Stomach (tissue), 9 donors: Measurements from ENCODE around the gene PDE3A. TPM values are rescaled to one million over a fixed set of nuclear protein-coding genes. Genes with fewer than 3 reads are reported as not detected.

ENCODE experiments used
- DNase-seq, 2 donors: peaks; one replicate each; pipeline versions ENCODE4 v3.0.0 to v3.0.0-alpha.2; 2013 to 2019
- H3K27ac ChIP-seq, 5 donors: fragments of 200-600 bp in 4 of 5; sonication (generic) in 4 of 5; one replicate each; pipeline ENCODE4 v1.5.1; 2013 to 2019; ENCODE audit warnings: mild to moderate bottlenecking in 1 of 5, moderate library complexity in 1 of 5
- H3K27me3 ChIP-seq, 3 donors: fragments of 200-600 bp; sonication (generic); one replicate each; pipeline ENCODE4 v1.5.1; 2017 to 2019; ENCODE audit warnings: mixed run types in 1 of 3
- H3K36me3 ChIP-seq, 4 donors: fragments of 200-600 bp; sonication (generic); 1 replicate in 3 of 4; 2 replicates in 1 of 4; pipeline ENCODE4 v1.5.1; 2016 to 2019
- H3K4me1 ChIP-seq, 4 donors: fragments of 200-600 bp; sonication (generic); one replicate each; pipeline ENCODE4 v1.5.1; 2016 to 2019
- H3K4me3 ChIP-seq, 4 donors: fragments of 200-600 bp; sonication (generic) in 3 of 4; one replicate each; pipeline ENCODE4 v1.5.1; 2016 to 2019; ENCODE audit warnings: mild to moderate bottlenecking in 1 of 4
- H3K9me3 ChIP-seq, 4 donors: fragments of 200-600 bp; sonication (generic); one replicate each; pipeline ENCODE4 v1.5.1; 2016 to 2019
- EP300 ChIP-seq: sonication (generic); formaldehyde crosslinking; IDR thresholded peaks from one replicate; pipeline ENCODE4 v1.6.1; 2017; ENCODE audit warnings: antibody characterized with exemption
- POLR2A ChIP-seq, 4 donors: fragments of 450-650 bp; IDR thresholded peaks; one replicate each; pipeline ENCODE4 v1.6.1; 2016; ENCODE audit warnings: antibody characterized with exemption in 4 of 4, control low read depth in 2 of 4, mild to moderate bottlenecking in 1 of 4, moderate library complexity in 1 of 4
- POLR2AphosphoS5 ChIP-seq, 3 donors: sonication (generic); formaldehyde crosslinking; IDR thresholded peaks; one replicate each; pipeline ENCODE4 v1.6.1; 2016; ENCODE audit warnings: antibody characterized with exemption in 3 of 3
- WGBS, 5 donors: extraction: QIAGEN DNeasy Blood & Tissue Kit in 3 of 5; methylation state at CpG; one replicate each; pipeline versions ENCODE4 v1.1.5 to v1.1.7; 2013 to 2018; 5-methylcytosine and 5-hydroxymethylcytosine counted together
- intact Hi-C: fragments of 100-400 bp; cut with DNase I; formaldehyde crosslinking; loops from one replicate; pipeline ENCODE4 v1.15.1; 2023; ENCODE audit warnings: low total_unique reads
- polyA plus RNA-seq, 3 donors: library from polyadenylated mRNA; stranded (reverse); fragments of 200-250 nt; gene quantifications; one replicate each; pipeline ENCODE4 v1.2.3, GENCODE V29; 2013
- total RNA-seq, 5 donors: library from RNA; depleted of rRNA; stranded (reverse); fragments of >200 nt; gene quantifications; one replicate each; pipeline versions ENCODE4 v1.1.0 to v1.2.3, GENCODE V29; 2014 to 2016
- TF ChIP-seq, protein P1 (sequence below), 7 experiments: fragments of 450-650 bp in 4 of 7; fragments of 200-600 bp in 3 of 7; sonication (generic) in 3 of 7; IDR thresholded peaks; one replicate each; pipeline ENCODE4 v1.5.1; 2016 to 2019; ENCODE audit warnings: antibody characterized with exemption in 7 of 7, control low read depth in 2 of 7, mild to moderate bottlenecking in 1 of 7
- donor health status: healthy with polysubstance abuse.
- donor health status: Bipolar disorder and iron deficiency.
- donor health status: healthy.

PDE3A gene
- total and polyA plus RNA-seq, 8 donors, result 0.19 to 50.9 (median 12.0) TPM

DNA sequence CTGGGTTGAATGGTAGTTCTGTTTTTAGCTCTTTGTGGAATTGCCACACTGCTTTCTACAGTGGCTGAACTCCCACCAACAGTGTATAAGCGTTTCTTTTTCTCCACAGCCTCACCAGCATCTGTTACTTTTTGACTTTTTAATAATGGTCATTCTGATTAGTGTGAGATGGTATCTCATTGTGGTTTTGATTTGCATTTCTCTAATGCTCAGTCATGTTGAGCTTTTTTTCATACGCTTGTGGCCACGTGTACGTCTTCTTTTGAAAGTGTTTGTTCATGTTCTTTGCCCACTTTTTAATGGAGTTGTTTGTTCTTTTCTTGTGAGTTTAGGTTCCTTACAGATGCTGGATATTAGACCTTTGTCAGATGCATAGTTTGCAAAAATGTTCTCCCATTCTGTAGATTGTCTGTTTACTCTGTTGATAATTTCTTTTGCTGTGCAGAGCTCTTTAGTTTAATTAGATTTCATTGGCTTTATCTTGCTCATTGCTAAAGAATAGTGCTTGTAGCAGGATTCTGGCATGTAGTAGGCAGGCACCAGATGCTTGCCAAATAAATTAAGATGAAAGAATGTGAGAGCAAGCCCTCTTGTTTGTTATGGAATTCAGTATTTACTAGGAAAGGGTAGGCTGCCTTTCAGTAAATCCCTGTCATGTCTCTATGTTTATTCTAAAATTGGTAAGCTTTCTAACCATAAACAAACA, 86.8 kb downstream of the PDE3A start:
- 31 to 50% (median 34%) methylated on average over 4 of the region's 4 CpGs for WGBS, 5 donors
- Histone ChIP-seq H3K27me3 (no peaks in the 10 kb centered on the region), H3K36me3 (no peaks in the 10 kb centered on the region), H3K4me3 (no peak overlapping the region), H3K27ac (no peak overlapping the region), H3K9me3 (no peaks in the 10 kb centered on the region), H3K4me1 (peaks cover 0 to 14% (median 0%) of the 10 kb centered on the region in 4 donors)
- no peak for DNase-seq
- TF ChIP-seq, protein P1, sequence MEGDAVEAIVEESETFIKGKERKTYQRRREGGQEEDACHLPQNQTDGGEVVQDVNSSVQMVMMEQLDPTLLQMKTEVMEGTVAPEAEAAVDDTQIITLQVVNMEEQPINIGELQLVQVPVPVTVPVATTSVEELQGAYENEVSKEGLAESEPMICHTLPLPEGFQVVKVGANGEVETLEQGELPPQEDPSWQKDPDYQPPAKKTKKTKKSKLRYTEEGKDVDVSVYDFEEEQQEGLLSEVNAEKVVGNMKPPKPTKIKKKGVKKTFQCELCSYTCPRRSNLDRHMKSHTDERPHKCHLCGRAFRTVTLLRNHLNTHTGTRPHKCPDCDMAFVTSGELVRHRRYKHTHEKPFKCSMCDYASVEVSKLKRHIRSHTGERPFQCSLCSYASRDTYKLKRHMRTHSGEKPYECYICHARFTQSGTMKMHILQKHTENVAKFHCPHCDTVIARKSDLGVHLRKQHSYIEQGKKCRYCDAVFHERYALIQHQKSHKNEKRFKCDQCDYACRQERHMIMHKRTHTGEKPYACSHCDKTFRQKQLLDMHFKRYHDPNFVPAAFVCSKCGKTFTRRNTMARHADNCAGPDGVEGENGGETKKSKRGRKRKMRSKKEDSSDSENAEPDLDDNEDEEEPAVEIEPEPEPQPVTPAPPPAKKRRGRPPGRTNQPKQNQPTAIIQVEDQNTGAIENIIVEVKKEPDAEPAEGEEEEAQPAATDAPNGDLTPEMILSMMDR (IDR thresholded peaks at IDR 0.05), result no peak
- TF ChIP-seq POLR2A (IDR thresholded peaks at IDR 0.05), result no peak
- intact Hi-C loops, result no loop called here

DNA sequence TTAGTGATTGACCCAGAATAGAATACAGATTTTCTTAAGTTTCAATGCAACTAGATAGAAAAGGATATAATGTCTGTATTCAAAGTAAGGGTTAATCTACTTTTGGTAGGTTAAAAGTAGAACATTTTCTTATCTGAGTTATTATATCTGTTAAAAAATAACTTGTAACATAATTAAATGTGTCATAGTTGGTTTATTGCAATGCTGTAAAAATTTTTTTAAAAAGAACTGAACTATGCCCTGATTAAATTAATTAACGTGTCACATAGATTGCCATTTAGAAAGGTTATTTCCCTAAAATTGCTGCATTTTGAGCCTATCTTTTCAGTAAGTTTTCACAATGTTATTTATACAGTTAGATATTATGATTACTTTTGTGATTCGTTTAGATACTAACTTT, 89.2 kb downstream of the PDE3A start:
- intact Hi-C loops, result no loop called here
- H3K36me3 ChIP-seq, result no peaks in the 10 kb centered on the region
- H3K9me3 ChIP-seq, result no peaks in the 10 kb centered on the region
- TF ChIP-seq POLR2A (IDR thresholded peaks at IDR 0.05), result no peak
- TF ChIP-seq POLR2AphosphoS5 (IDR thresholded peaks at IDR 0.05), result no peak
- TF ChIP-seq, protein P1 (IDR thresholded peaks at IDR 0.05), result no peak
- TF ChIP-seq EP300, result no peak
- no peak overlapping the region for H3K4me3 ChIP-seq
- H3K27ac ChIP-seq, result no peak overlapping the region
- no peaks in the 10 kb centered on the region for H3K27me3 ChIP-seq
- WGBS, 5 donors, result 80 to 88% (median 83%) methylated on average over 2 of the region's 2 CpGs
- DNase-seq, result no peak
- H3K4me1 ChIP-seq, result peaks cover 0 to 8% (median 0%) of the 10 kb centered on the region in 4 donors

DNA sequence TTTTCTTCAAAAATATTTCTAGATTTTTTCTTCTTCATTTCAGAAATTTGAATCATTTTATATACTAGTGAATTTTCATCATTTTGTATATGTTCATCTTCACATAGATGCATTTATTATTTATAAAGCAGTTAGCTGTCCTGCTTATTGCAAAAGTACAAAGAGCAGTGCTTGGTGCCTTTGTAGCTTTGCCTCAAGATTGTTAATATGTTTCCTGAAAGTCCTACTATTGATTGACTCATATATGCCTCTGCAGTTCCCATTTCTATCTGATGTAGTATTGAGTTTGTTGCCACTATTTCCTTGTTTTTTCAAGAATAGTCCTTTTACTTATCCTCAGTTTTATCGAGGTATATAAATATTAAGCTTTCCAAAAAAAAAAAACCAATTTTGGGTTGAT, 89.7 kb downstream of the PDE3A start:
- no peaks in the 10 kb centered on the region for H3K9me3 ChIP-seq
- no peaks in the 10 kb centered on the region for H3K36me3 ChIP-seq
- DNase-seq, result no peak
- intact Hi-C loops, result no loop called here
- no peaks in the 10 kb centered on the region for H3K27me3 ChIP-seq
- WGBS, 5 donors, result 67 to 90% (median 79%) methylated on average over 1 of the region's 1 CpG
- H3K4me3 ChIP-seq, result no peak overlapping the region
- H3K27ac ChIP-seq, result no peak overlapping the region
- no peak for TF ChIP-seq POLR2AphosphoS5 (IDR thresholded peaks at IDR 0.05)
- TF ChIP-seq, protein P1 (IDR thresholded peaks at IDR 0.05), result no peak
- TF ChIP-seq POLR2A (IDR thresholded peaks at IDR 0.05), result no peak
- no peak for TF ChIP-seq EP300
- peaks cover 0 to 8% (median 0%) of the 10 kb centered on the region in 4 donors for H3K4me1 ChIP-seq

DNA sequence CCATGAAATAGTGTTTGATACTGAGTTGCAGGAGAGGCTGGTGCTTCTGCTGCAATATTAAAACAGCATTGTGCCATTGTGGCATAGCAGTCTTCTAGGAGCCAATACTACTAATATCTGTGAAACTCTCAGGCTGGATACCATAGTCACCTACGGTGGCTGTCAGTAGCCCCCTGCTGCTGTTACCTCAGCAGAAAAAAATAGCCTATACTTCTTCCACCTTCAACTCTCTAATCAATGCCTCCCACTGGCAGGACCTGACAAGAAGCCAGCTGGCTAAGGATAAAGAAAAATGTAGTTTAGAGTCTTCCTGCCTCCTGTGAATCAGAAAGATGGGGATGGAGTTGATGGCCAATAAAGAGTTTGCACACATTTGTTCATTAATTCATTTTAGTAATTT, 91.6 kb downstream of the PDE3A start:
- intact Hi-C loops, result no loop called here
- DNase-seq, result no peak
- Histone ChIP-seq H3K27ac (no peak overlapping the region), H3K4me3 (no peak overlapping the region), H3K27me3 (no peaks in the 10 kb centered on the region), H3K9me3 (no peaks in the 10 kb centered on the region), H3K4me1 (peaks cover 0 to 7% (median 0%) of the 10 kb centered on the region in 4 donors), H3K36me3 (no peaks in the 10 kb centered on the region)
- 48 to 67% (median 60%) methylated on average over 1 of the region's 1 CpG for WGBS, 5 donors
- TF ChIP-seq EP300 (no peak), POLR2AphosphoS5 (IDR thresholded peaks at IDR 0.05) (no peak), POLR2A (IDR thresholded peaks at IDR 0.05) (no peak)
- TF ChIP-seq, protein P1 (IDR thresholded peaks at IDR 0.05), result no peak
